MM.1S (cell line): ENCODE results near the gene DSCAM.

Experiments
- EZH2 ChIP-seq: fragments of 300-600 bp; sonication (generic); optimal IDR thresholded peaks from 2 replicates; pipeline ENCODE3; 2017; ENCODE audit warnings: low read depth, mild to moderate bottlenecking, antibody characterized with exemption, low read length, mixed read lengths
- EZH2phosphoT487 ChIP-seq: fragments of 300-600 bp; sonication (generic); IDR thresholded peaks from 2 replicates; pipeline ENCODE4 v1.6.1; 2018; ENCODE audit warnings: antibody characterized with exemption, low read length
- TF ChIP-seq, protein P1 (sequence below): fragments of 300-600 bp; sonication (generic); IDR thresholded peaks from 2 replicates; pipeline ENCODE4 v1.5.1; 2016; ENCODE audit warnings: antibody characterized with exemption, low read length, mixed read lengths

GRCh38 chr21:40179166-40179565 is 667.8 kb downstream of the DSCAM start:
- TF ChIP-seq EZH2 (no peak), EZH2phosphoT487 (no peak)
- TF ChIP-seq, protein P1, sequence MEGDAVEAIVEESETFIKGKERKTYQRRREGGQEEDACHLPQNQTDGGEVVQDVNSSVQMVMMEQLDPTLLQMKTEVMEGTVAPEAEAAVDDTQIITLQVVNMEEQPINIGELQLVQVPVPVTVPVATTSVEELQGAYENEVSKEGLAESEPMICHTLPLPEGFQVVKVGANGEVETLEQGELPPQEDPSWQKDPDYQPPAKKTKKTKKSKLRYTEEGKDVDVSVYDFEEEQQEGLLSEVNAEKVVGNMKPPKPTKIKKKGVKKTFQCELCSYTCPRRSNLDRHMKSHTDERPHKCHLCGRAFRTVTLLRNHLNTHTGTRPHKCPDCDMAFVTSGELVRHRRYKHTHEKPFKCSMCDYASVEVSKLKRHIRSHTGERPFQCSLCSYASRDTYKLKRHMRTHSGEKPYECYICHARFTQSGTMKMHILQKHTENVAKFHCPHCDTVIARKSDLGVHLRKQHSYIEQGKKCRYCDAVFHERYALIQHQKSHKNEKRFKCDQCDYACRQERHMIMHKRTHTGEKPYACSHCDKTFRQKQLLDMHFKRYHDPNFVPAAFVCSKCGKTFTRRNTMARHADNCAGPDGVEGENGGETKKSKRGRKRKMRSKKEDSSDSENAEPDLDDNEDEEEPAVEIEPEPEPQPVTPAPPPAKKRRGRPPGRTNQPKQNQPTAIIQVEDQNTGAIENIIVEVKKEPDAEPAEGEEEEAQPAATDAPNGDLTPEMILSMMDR, result no peak
